Measurements from ENCODE around the gene PRSS2. TPM values are rescaled to one million over a fixed set of nuclear protein-coding genes. Genes with fewer than 3 reads are reported as not detected.
"Not testable (repeated sequence)": the region's sequence is repeated elsewhere in the genome, so short reads cannot be mapped to it uniquely, and the experiment has no call there.

The PRSS2 gene
- polyA plus RNA-seq, 1 donor (not counting 4 experiments of a cell fraction or from before 2014, with no cell fraction given) = not detected

- Histone ChIP-seq H3K27me3 (ENCODE audit: control insufficient read depth, extremely low read depth, insufficient read depth, low read length) (no peaks in the 10 kb centered on the region), H3K9ac (ENCODE audit: control insufficient read depth, extremely low read depth, insufficient read depth, low read length) (no peak overlapping the region), H3K4me3 (ENCODE audit: control insufficient read depth in 2 of 3, extremely low read depth in 1 of 3, insufficient read depth in 2 of 3, low read depth in 1 of 3, low read length in 3 of 3) (no peak overlapping the region), H3K79me2 (ENCODE audit: control insufficient read depth, insufficient read depth, low read length) (no peaks in the 10 kb centered on the region), H2AFZ (ENCODE audit: control insufficient read depth, low read length) (no peak overlapping the region), H3K9me1 (ENCODE audit: control insufficient read depth, extremely low read depth, insufficient read depth, low read length) (no peaks in the 10 kb centered on the region), H3K27ac (ENCODE audit: control insufficient read depth, insufficient read depth, low read length) (no peak overlapping the region), H3K4me2 (ENCODE audit: control insufficient read depth, extremely low read depth, insufficient read depth, low read depth, low read length) (no peak overlapping the region), H3K4me1 (ENCODE audit: control insufficient read depth, extremely low read depth, insufficient read depth, low read length) (no peaks in the 10 kb centered on the region), H3K9me3 (ENCODE audit: control insufficient read depth, low read depth, low read length) (no peaks in the 10 kb centered on the region), H4K20me1 (ENCODE audit: control insufficient read depth, extremely low read depth, insufficient read depth, low read length) (no peaks in the 10 kb centered on the region), H3K36me3 (ENCODE audit: control insufficient read depth in 2 of 2, extremely low read depth in 1 of 2, insufficient read depth in 2 of 2, low read length in 2 of 2) (no peaks in the 10 kb centered on the region)
- no peak for TF ChIP-seq CTCF (optimal IDR thresholded peaks at IDR 0.05 in 1 of 3, IDR thresholded peaks at IDR 0.05 in 1 of 3, conservative IDR thresholded peaks at IDR 0.05 in 1 of 3; ENCODE audit: extremely low read depth in 1 of 3, insufficient read depth in 2 of 3, low read length in 3 of 3)
- TF ChIP-seq EZH2 (IDR thresholded peaks at IDR 0.05; ENCODE audit: low read length) = no peak
- FAIRE-seq (no peak), DNase-seq (ENCODE audit: low read depth, low spot score) (no peak)
- dilution Hi-C loops (cut with MboI; ENCODE audit: extremely low pct_ligation_motif_present, low sequenced_read_pairs) = no loop called here
Observed at GRCh38 chr7:142759433-142759832, 11.3 kb upstream of the PRSS2 start.

- Histone ChIP-seq H3K9me3 (ENCODE audit: control insufficient read depth, low read depth, low read length) (no peaks in the 10 kb centered on the region), H3K9ac (ENCODE audit: control insufficient read depth, extremely low read depth, insufficient read depth, low read length) (no peak overlapping the region), H3K79me2 (ENCODE audit: control insufficient read depth, insufficient read depth, low read length) (no peaks in the 10 kb centered on the region), H3K4me2 (ENCODE audit: control insufficient read depth, extremely low read depth, insufficient read depth, low read depth, low read length) (no peak overlapping the region), H3K4me3 (ENCODE audit: control insufficient read depth in 2 of 3, extremely low read depth in 1 of 3, insufficient read depth in 2 of 3, low read depth in 1 of 3, low read length in 3 of 3) (no peak overlapping the region), H4K20me1 (ENCODE audit: control insufficient read depth, extremely low read depth, insufficient read depth, low read length) (no peaks in the 10 kb centered on the region), H3K36me3 (ENCODE audit: control insufficient read depth in 2 of 2, extremely low read depth in 1 of 2, insufficient read depth in 2 of 2, low read length in 2 of 2) (no peaks in the 10 kb centered on the region), H3K4me1 (ENCODE audit: control insufficient read depth, extremely low read depth, insufficient read depth, low read length) (no peaks in the 10 kb centered on the region), H2AFZ (ENCODE audit: control insufficient read depth, low read length) (no peak overlapping the region), H3K27me3 (ENCODE audit: control insufficient read depth, extremely low read depth, insufficient read depth, low read length) (no peaks in the 10 kb centered on the region), H3K27ac (ENCODE audit: control insufficient read depth, insufficient read depth, low read length) (no peak overlapping the region), H3K9me1 (ENCODE audit: control insufficient read depth, extremely low read depth, insufficient read depth, low read length) (no peaks in the 10 kb centered on the region)
- no peak for DNase-seq (ENCODE audit: low read depth, low spot score)
- TF ChIP-seq EZH2 (IDR thresholded peaks at IDR 0.05; ENCODE audit: low read length) (no peak), CTCF (optimal IDR thresholded peaks at IDR 0.05 in 1 of 3, IDR thresholded peaks at IDR 0.05 in 1 of 3, conservative IDR thresholded peaks at IDR 0.05 in 1 of 3; ENCODE audit: extremely low read depth in 1 of 3, insufficient read depth in 2 of 3, low read length in 3 of 3) (no peak)
- dilution Hi-C loops (cut with MboI; ENCODE audit: extremely low pct_ligation_motif_present, low sequenced_read_pairs) = no loop called here
- FAIRE-seq = no peak
Observed at GRCh38 chr7:142760071-142760642, 10.6 kb upstream of the PRSS2 start.

GRCh38 chr7:142761606-142762005, 9.2 kb upstream of the PRSS2 start:
- FAIRE-seq; H3K4me2 ChIP-seq (ENCODE audit: control insufficient read depth, extremely low read depth, insufficient read depth, low read depth, low read length); H3K9me3 ChIP-seq (ENCODE audit: control insufficient read depth, low read depth, low read length); H2AFZ ChIP-seq (ENCODE audit: control insufficient read depth, low read length); H3K27ac ChIP-seq (ENCODE audit: control insufficient read depth, insufficient read depth, low read length); H3K9me1 ChIP-seq (ENCODE audit: control insufficient read depth, extremely low read depth, insufficient read depth, low read length); H3K79me2 ChIP-seq (ENCODE audit: control insufficient read depth, insufficient read depth, low read length); H3K4me3 ChIP-seq (ENCODE audit: control insufficient read depth in 2 of 3, extremely low read depth in 1 of 3, insufficient read depth in 2 of 3, low read depth in 1 of 3, low read length in 3 of 3); DNase-seq (ENCODE audit: low read depth, low spot score); H3K9ac ChIP-seq (ENCODE audit: control insufficient read depth, extremely low read depth, insufficient read depth, low read length); H3K4me1 ChIP-seq (ENCODE audit: control insufficient read depth, extremely low read depth, insufficient read depth, low read length); H3K27me3 ChIP-seq (ENCODE audit: control insufficient read depth, extremely low read depth, insufficient read depth, low read length); H4K20me1 ChIP-seq (ENCODE audit: control insufficient read depth, extremely low read depth, insufficient read depth, low read length); dilution Hi-C loops (cut with MboI; ENCODE audit: extremely low pct_ligation_motif_present, low sequenced_read_pairs); H3K36me3 ChIP-seq (ENCODE audit: control insufficient read depth in 2 of 2, extremely low read depth in 1 of 2, insufficient read depth in 2 of 2, low read length in 2 of 2): not testable (repeated sequence)

Measured in keratinocyte (primary cell).